M059J (cell line): Measurements from ENCODE around the gene AOX1. TPM values are rescaled to one million over a fixed set of nuclear protein-coding genes. Genes with fewer than 3 reads are reported as not detected.
"Not testable (repeated sequence)": the region's sequence is repeated elsewhere in the genome, so short reads cannot be mapped to it uniquely, and the experiment has no call there.

ENCODE experiments used
- DNase-seq: peaks from one replicate; pipeline ENCODE4 v3.0.0-alpha.2; 2012; ENCODE audit warnings: low read depth
- total RNA-seq: library from RNA; depleted of rRNA; stranded (reverse); fragments of >200 nt; shearing (Covaris generic); gene quantifications from 2 replicates; pipeline ENCODE4 v1.2.3, GENCODE V29; 2014

AOX1 gene
- total RNA-seq, 1 experiment from 2014 or later, result 18.7 TPM

GRCh38 chr2:200665626-200666453, 80.0 kb downstream of the AOX1 start:
- DNase-seq, result peak; percentile 20

GRCh38 chr2:200667413-200667812, 81.6 kb downstream of the AOX1 start:
- no peak for DNase-seq

GRCh38 chr2:200668478-200668877, 82.7 kb downstream of the AOX1 start:
- DNase-seq, result no peak

- no peak for DNase-seq
Observed at GRCh38 chr2:200669308-200669707, 83.5 kb downstream of the AOX1 start.

GRCh38 chr2:200670313-200670712, 84.5 kb downstream of the AOX1 start:
- no peak for DNase-seq

- DNase-seq, result no peak
Observed at GRCh38 chr2:200670751-200671150, 84.9 kb downstream of the AOX1 start.

- no peak for DNase-seq
Observed at GRCh38 chr2:200673191-200673590, 87.4 kb downstream of the AOX1 start.

GRCh38 chr2:200674837-200675236, 89.0 kb downstream of the AOX1 start:
- no peak for DNase-seq

GRCh38 chr2:200677171-200677570, 91.4 kb downstream of the AOX1 start:
- DNase-seq, result no peak

GRCh38 chr2:200677721-200678532, 92.1 kb downstream of the AOX1 start:
- DNase-seq, result peak; percentile 25

GRCh38 chr2:200679127-200679526, 93.3 kb downstream of the AOX1 start:
- DNase-seq, result no peak

- DNase-seq, result peak; percentile 62
Observed at GRCh38 chr2:200679535-200679934, 93.7 kb downstream of the AOX1 start.

- DNase-seq, result no peak
Observed at GRCh38 chr2:200681697-200682096, 95.9 kb downstream of the AOX1 start.

GRCh38 chr2:200682407-200682806, 96.6 kb downstream of the AOX1 start:
- not testable (repeated sequence) for DNase-seq

- DNase-seq, result no peak
Observed at GRCh38 chr2:200687922-200688920, 102.4 kb downstream of the AOX1 start.

- no peak for DNase-seq
Observed at GRCh38 chr2:200689115-200689514, 103.3 kb downstream of the AOX1 start.

GRCh38 chr2:200693836-200694470, 108.1 kb downstream of the AOX1 start:
- DNase-seq, result no peak

- DNase-seq, result no peak
Observed at GRCh38 chr2:200695191-200695590, 109.4 kb downstream of the AOX1 start.

- DNase-seq, result no peak
Observed at GRCh38 chr2:200695601-200696000, 109.8 kb downstream of the AOX1 start.

GRCh38 chr2:200698217-200698616, 112.4 kb downstream of the AOX1 start:
- DNase-seq, result no peak

- no peak for DNase-seq
Observed at GRCh38 chr2:200699310-200699709, 113.5 kb downstream of the AOX1 start.
